HCT116 (cell line): ENCODE measurements around the gene PDE4B. TPM values are rescaled to one million over a fixed set of nuclear protein-coding genes. Genes with fewer than 3 reads are reported as not detected.

Experiments
- ATAC-seq: fragments of 200-7000 bp; cut with Tn5 transposase; 2 replicates; pipeline ENCODE4 v1.9.1; 2020; ENCODE audit warnings: mild to moderate bottlenecking, moderate library complexity
- BruUV-seq: library from RNA; stranded (reverse); fragments of 400-500 nt; replicated peaks from 2 replicates; lab custom pipeline; 2021; lab: Mats Ljungman, UMichigan
- CTCF ChIA-PET: fragments of 300-600 bp; sonication (Branson Sonifier 250); formaldehyde crosslinking; loops from one replicate; lab custom pipeline; 2021; ENCODE audit warnings: antibody characterized with exemption; lab: Charles Lee
- POLR2A ChIA-PET: fragments of 300-600, 350-600 bp; sonication (Branson Sonifier 250); formaldehyde crosslinking; loops from one replicate; lab custom pipeline; 2021; ENCODE audit warnings: antibody characterized with exemption; lab: Charles Lee
- RAD21 ChIA-PET, 2 experiments: fragments of 300-600 bp; sonication (Branson Sonifier 250); formaldehyde crosslinking; loops; one replicate each; lab custom pipeline; 2023; ENCODE audit warnings: low total read pairs in 2 of 2; ENCODE audit not compliant: uncharacterized antibody in 2 of 2, unreplicated experiment in 2 of 2, low non-redundant PET in 1 of 2; lab: Charles Lee
- DNase-seq: peaks from one replicate; pipeline ENCODE4 v3.0.0-alpha.2; 2010; ENCODE audit warnings: low read depth, low spot score
- H2AFZ ChIP-seq: fragments of 200-600 bp; shearing (Covaris generic), sonication (generic); 2 replicates; pipeline ENCODE4 v1.6.1; 2017; ENCODE audit warnings: low read depth, mixed run types, mixed read lengths, antibody characterized with exemption, low read length; ENCODE audit not compliant: poor library complexity, severe bottlenecking
- H3K27ac ChIP-seq: 2 replicates; pipeline ENCODE4 v1.5.1; 2012; ENCODE audit warnings: low read depth, low read length
- H3K27me3 ChIP-seq: fragments of 200-600 bp; sonication (generic); 2 replicates; pipeline ENCODE4 v1.6.1; 2016; ENCODE audit warnings: mixed run types, low read length, mixed read lengths; ENCODE audit not compliant: insufficient read depth
- H3K36me3 ChIP-seq, 2 experiments: fragments of 200-500 bp in 1 of 2; fragments of 200-600 bp in 1 of 2; sonication (Bioruptor generic) in 1 of 2; sonication (generic) in 1 of 2; 2 replicates each; pipeline versions ENCODE4 v1.5.1 to v1.6.1; 2014 to 2016; ENCODE audit warnings: low read length in 2 of 2, inconsistent platforms in 1 of 2, mixed read lengths in 1 of 2, mixed run types in 1 of 2; ENCODE audit not compliant: insufficient read depth in 2 of 2, control insufficient read depth in 1 of 2
- H3K4me1 ChIP-seq, 2 experiments: fragments of 200-600 bp in 1 of 2; sonication (generic) in 1 of 2; 2 replicates each; pipeline versions ENCODE4 v1.5.1 to v1.6.1; 2012 to 2017; ENCODE audit warnings: low read length in 2 of 2, inconsistent platforms in 1 of 2, mild to moderate bottlenecking in 1 of 2, mixed read lengths in 1 of 2, mixed run types in 1 of 2, moderate library complexity in 1 of 2; ENCODE audit not compliant: insufficient read depth in 2 of 2, control insufficient read depth in 1 of 2
- H3K4me2 ChIP-seq: fragments of 200-600 bp; sonication (generic); 2 replicates; pipeline ENCODE4 v1.6.1; 2017; ENCODE audit warnings: mixed run types, low read length, mixed read lengths
- H3K4me3 ChIP-seq, 2 experiments: fragments of 200-600 bp in 1 of 2; sonication (generic) in 1 of 2; replicated peaks in 1 of 2; 2 replicates each; pipeline ENCODE4 v1.5.1; 2011 to 2016; ENCODE audit warnings: low read length in 2 of 2, control low read depth in 1 of 2, low read depth in 1 of 2, mild to moderate bottlenecking in 1 of 2, mixed read lengths in 1 of 2, mixed run types in 1 of 2
- H3K79me2 ChIP-seq: fragments of 200-600 bp; sonication (generic); 2 replicates; pipeline ENCODE4 v1.6.1; 2017; ENCODE audit warnings: mild to moderate bottlenecking, mixed run types, low read length, moderate library complexity, mixed read lengths; ENCODE audit not compliant: insufficient read depth
- H3K9ac ChIP-seq: fragments of 200-600 bp; sonication (generic); 2 replicates; pipeline ENCODE4 v1.6.1; 2016; ENCODE audit warnings: low read length, mixed read lengths
- H3K9me2 ChIP-seq: fragments of 200-600 bp; sonication (generic), shearing (Covaris generic); 2 replicates; pipeline ENCODE4 v1.6.1; 2017; ENCODE audit warnings: mixed run types, mild to moderate bottlenecking, moderate library complexity; ENCODE audit not compliant: insufficient read depth
- H3K9me3 ChIP-seq, 2 experiments: fragments of 200-500 bp in 1 of 2; fragments of 200-600 bp in 1 of 2; sonication (Bioruptor generic) in 1 of 2; sonication (generic) in 1 of 2; 2 replicates each; pipeline ENCODE4 v1.6.1; 2014 to 2017; ENCODE audit warnings: low read length in 2 of 2, mixed read lengths in 2 of 2, inconsistent platforms in 1 of 2, low read depth in 1 of 2, mild to moderate bottlenecking in 1 of 2, mixed run types in 1 of 2, moderate library complexity in 1 of 2; ENCODE audit not compliant: control insufficient read depth in 1 of 2, insufficient read depth in 1 of 2
- H4K20me1 ChIP-seq: fragments of 200-600 bp; sonication (generic), shearing (Covaris generic); 2 replicates; pipeline ENCODE4 v1.6.1; 2017; ENCODE audit warnings: mixed run types, mild to moderate bottlenecking, moderate library complexity; ENCODE audit not compliant: insufficient read depth
- CBX3 ChIP-seq: IDR thresholded peaks from 2 replicates; pipeline ENCODE4 v1.6.1; 2012; ENCODE audit warnings: low read depth
- CEBPB ChIP-seq: IDR thresholded peaks from 2 replicates; pipeline ENCODE4 v1.6.1; 2012; ENCODE audit warnings: low read depth
- EGR1 ChIP-seq: IDR thresholded peaks from 2 replicates; pipeline ENCODE4 v1.6.1; 2012; ENCODE audit warnings: low read depth
- ELF1 ChIP-seq: IDR thresholded peaks from 2 replicates; pipeline ENCODE4 v1.6.1; 2012; ENCODE audit warnings: low read depth, borderline replicate concordance
- EZH2phosphoT487 ChIP-seq: fragments of 200-600 bp; IDR thresholded peaks from 2 replicates; pipeline ENCODE4 v1.6.1; 2018; ENCODE audit warnings: antibody characterized with exemption, borderline replicate concordance
- POLR2A ChIP-seq: IDR thresholded peaks from 2 replicates; pipeline ENCODE4 v1.7.0; 2011; ENCODE audit warnings: borderline replicate concordance; ENCODE audit not compliant: insufficient read depth, insufficient read length; ENCODE audit errors: extremely low read depth
- POLR2AphosphoS5 ChIP-seq: IDR thresholded peaks from 2 replicates; pipeline ENCODE4 v1.6.1; 2011; ENCODE audit warnings: mild to moderate bottlenecking, low read depth, low read length, moderate library complexity
- SIN3A ChIP-seq: IDR thresholded peaks from 2 replicates; pipeline ENCODE4 v1.6.1; 2012; ENCODE audit warnings: low read depth
- SP1 ChIP-seq: IDR thresholded peaks from 2 replicates; pipeline ENCODE4 v1.6.1; 2012; ENCODE audit warnings: low read depth
- SRF ChIP-seq: IDR thresholded peaks from 2 replicates; pipeline ENCODE4 v1.6.1; 2012; ENCODE audit warnings: low read depth
- ZFX ChIP-seq: fragments of 450-650 bp; IDR thresholded peaks from 2 replicates; pipeline ENCODE4 v1.6.1; 2017
- ZNF274 ChIP-seq: fragments of 200-500 bp; sonication (Bioruptor generic); IDR thresholded peaks from 2 replicates; pipeline ENCODE4 v1.6.1; 2014; ENCODE audit warnings: mild to moderate bottlenecking, low read depth, low read length, inconsistent platforms
- intact Hi-C: fragments of 100-400 bp; cut with micrococcal nuclease; formaldehyde crosslinking; loops from 2 replicates; pipeline ENCODE4 v1.10.0; 2022
- total RNA-seq: library from RNA; stranded (reverse); gene quantifications from one replicate; pipeline ENCODE4 v1.2.1, GENCODE V29; 2021; ENCODE audit not compliant: unreplicated experiment
- TF ChIP-seq, protein P1 (sequence below): IDR thresholded peaks from 2 replicates; pipeline ENCODE4 v1.6.1; 2012
- TF ChIP-seq, protein P2 (sequence below): IDR thresholded peaks from 2 replicates; pipeline ENCODE4 v1.6.1; 2012; ENCODE audit warnings: low read depth
- TF ChIP-seq, protein P3 (sequence below): IDR thresholded peaks from 2 replicates; pipeline ENCODE4 v1.6.1; 2012
- TF ChIP-seq, protein P4 (sequence below), 3 experiments: fragments of 200-600 bp in 1 of 3; sonication (generic) in 1 of 3; IDR thresholded peaks in 2 of 3; conservative IDR thresholded peaks in 1 of 3; 2 replicates each; pipeline ENCODE4 v1.5.1; 2012 to 2017; ENCODE audit warnings: low read depth in 2 of 3, low read length in 2 of 3, antibody characterized with exemption in 1 of 3, borderline replicate concordance in 1 of 3, control low read depth in 1 of 3, mild to moderate bottlenecking in 1 of 3, mixed read lengths in 1 of 3, mixed run types in 1 of 3, moderate library complexity in 1 of 3; ENCODE audit not compliant: insufficient read depth in 1 of 3

PDE4B gene
- total RNA-seq, 1 experiment from 2014 or later, result 76.9 TPM

DNA sequence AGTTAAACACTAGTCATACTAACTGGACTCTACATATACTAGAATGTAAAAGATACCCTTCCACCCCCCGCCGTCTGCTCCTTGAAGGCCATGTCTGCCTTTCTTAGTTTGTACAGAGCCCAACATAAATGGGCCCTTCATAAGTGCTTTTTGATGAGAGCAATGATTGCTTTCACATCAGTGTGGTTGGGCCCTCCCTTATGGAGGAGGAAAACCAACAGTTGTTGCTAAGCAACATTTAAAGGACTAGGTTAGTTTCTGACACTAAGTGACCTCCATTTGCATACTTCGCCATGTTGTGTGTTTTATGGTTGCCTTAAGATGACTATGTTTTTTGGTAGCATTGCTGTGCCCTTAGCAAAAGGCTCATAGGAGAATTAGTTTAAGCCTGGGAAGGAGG is 559.2 kb downstream of the PDE4B start:
- Histone ChIP-seq H3K4me2 (peak overlapping the region; percentile 61), H3K9me3 (no peaks in the 10 kb centered on the region), H3K79me2 (peaks cover 99% of the 10 kb centered on the region), H3K36me3 (peaks cover 7 to 20% of the 10 kb centered on the region in 2 experiments; a peak in 3 of 4 replicates), H3K4me1 (peaks cover 94 to 100% of the 10 kb centered on the region in 2 experiments), H3K27ac (peak overlapping the region; percentile 96), H3K9ac (peak overlapping the region; percentile 66), H2AFZ (no peak overlapping the region), H3K9me2 (no peaks in the 10 kb centered on the region), H3K4me3 (no peak overlapping the region), H3K27me3 (no peaks in the 10 kb centered on the region), H4K20me1 (no peaks in the 10 kb centered on the region)
- RAD21 ChIA-PET, result no interaction called here
- ATAC-seq, result no peak
- DNase-seq, result no peak
- intact Hi-C loops, result loop anchor here (5.0 kb wide), 1 partner anchor 85 kb away; no protein-coding TSS in a partner anchor
- no TSS peak for BruUV-seq
- CTCF ChIA-PET, result no interaction called here
- POLR2A ChIA-PET, result no interaction called here
- 0 out of 2 replicates have a peak, but pooled peaks have one; percentile 25 for TF ChIP-seq CBX3
- no peak for TF ChIP-seq EGR1

DNA sequence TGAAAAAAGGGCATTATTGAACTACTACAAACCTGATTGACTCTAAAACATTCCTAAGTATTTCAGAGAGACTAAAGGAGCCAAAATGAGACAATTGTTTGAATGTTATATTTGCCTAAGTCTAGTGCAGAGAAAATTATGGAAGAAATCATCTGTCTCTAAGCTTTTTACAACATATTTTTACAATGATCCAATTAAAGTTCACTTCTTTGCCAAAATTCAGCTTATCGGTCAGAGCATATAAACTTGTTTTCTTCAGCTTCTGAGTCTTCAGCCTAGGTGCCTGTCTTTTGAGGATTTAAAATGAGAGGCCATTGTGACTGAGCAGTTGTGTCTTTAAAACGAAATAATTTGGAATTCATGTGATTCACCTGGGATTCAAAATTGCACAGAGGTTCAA is 560.1 kb downstream of the PDE4B start:
- POLR2A ChIA-PET, result interaction anchor here (1.2 to 1.4 kb wide), 2 partner anchors 11 to 83 kb away, joined by 3 to 4 read pairs; no protein-coding TSS in a partner anchor
- Histone ChIP-seq H3K4me3 (no peak overlapping the region), H4K20me1 (no peaks in the 10 kb centered on the region), H3K36me3 (peaks cover 7 to 29% of the 10 kb centered on the region in 2 experiments; a peak in 3 of 4 replicates), H3K9me2 (no peaks in the 10 kb centered on the region), H3K27me3 (no peaks in the 10 kb centered on the region), H3K9ac (peak overlapping the region; percentile 66), H2AFZ (no peak overlapping the region), H3K79me2 (peaks cover 99% of the 10 kb centered on the region), H3K27ac (peak overlapping the region; percentile 96), H3K4me2 (peak overlapping the region; percentile 61), H3K4me1 (peaks cover 94 to 100% of the 10 kb centered on the region in 2 experiments), H3K9me3 (no peaks in the 10 kb centered on the region)
- intact Hi-C loops, result loop anchor here (5.0 kb wide), 1 partner anchor 85 kb away; no protein-coding TSS in a partner anchor
- no TSS peak for BruUV-seq
- RAD21 ChIA-PET, result no interaction called here
- CTCF ChIA-PET, result interaction anchor here (1.4 kb wide), 1 partner anchor 151 kb away, joined by 3 read pairs; no protein-coding TSS in a partner anchor
- ATAC-seq, result no peak
- TF ChIP-seq POLR2A (no peak), SRF (no peak), ZFX (no peak), SP1 (no peak), EZH2phosphoT487 (no peak), CBX3 (no peak), ZNF274 (no peak), SIN3A (no peak), CEBPB (no peak), POLR2AphosphoS5 (no peak), ELF1 (no peak)
- TF ChIP-seq, protein P1, sequence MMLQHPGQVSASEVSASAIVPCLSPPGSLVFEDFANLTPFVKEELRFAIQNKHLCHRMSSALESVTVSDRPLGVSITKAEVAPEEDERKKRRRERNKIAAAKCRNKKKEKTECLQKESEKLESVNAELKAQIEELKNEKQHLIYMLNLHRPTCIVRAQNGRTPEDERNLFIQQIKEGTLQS, result no peak
- TF ChIP-seq, protein P2, sequence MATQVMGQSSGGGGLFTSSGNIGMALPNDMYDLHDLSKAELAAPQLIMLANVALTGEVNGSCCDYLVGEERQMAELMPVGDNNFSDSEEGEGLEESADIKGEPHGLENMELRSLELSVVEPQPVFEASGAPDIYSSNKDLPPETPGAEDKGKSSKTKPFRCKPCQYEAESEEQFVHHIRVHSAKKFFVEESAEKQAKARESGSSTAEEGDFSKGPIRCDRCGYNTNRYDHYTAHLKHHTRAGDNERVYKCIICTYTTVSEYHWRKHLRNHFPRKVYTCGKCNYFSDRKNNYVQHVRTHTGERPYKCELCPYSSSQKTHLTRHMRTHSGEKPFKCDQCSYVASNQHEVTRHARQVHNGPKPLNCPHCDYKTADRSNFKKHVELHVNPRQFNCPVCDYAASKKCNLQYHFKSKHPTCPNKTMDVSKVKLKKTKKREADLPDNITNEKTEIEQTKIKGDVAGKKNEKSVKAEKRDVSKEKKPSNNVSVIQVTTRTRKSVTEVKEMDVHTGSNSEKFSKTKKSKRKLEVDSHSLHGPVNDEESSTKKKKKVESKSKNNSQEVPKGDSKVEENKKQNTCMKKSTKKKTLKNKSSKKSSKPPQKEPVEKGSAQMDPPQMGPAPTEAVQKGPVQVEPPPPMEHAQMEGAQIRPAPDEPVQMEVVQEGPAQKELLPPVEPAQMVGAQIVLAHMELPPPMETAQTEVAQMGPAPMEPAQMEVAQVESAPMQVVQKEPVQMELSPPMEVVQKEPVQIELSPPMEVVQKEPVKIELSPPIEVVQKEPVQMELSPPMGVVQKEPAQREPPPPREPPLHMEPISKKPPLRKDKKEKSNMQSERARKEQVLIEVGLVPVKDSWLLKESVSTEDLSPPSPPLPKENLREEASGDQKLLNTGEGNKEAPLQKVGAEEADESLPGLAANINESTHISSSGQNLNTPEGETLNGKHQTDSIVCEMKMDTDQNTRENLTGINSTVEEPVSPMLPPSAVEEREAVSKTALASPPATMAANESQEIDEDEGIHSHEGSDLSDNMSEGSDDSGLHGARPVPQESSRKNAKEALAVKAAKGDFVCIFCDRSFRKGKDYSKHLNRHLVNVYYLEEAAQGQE, result no peak
- TF ChIP-seq, protein P3, sequence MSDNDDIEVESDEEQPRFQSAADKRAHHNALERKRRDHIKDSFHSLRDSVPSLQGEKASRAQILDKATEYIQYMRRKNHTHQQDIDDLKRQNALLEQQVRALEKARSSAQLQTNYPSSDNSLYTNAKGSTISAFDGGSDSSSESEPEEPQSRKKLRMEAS, result no peak
- TF ChIP-seq, protein P4, sequence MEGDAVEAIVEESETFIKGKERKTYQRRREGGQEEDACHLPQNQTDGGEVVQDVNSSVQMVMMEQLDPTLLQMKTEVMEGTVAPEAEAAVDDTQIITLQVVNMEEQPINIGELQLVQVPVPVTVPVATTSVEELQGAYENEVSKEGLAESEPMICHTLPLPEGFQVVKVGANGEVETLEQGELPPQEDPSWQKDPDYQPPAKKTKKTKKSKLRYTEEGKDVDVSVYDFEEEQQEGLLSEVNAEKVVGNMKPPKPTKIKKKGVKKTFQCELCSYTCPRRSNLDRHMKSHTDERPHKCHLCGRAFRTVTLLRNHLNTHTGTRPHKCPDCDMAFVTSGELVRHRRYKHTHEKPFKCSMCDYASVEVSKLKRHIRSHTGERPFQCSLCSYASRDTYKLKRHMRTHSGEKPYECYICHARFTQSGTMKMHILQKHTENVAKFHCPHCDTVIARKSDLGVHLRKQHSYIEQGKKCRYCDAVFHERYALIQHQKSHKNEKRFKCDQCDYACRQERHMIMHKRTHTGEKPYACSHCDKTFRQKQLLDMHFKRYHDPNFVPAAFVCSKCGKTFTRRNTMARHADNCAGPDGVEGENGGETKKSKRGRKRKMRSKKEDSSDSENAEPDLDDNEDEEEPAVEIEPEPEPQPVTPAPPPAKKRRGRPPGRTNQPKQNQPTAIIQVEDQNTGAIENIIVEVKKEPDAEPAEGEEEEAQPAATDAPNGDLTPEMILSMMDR (IDR thresholded peaks at IDR 0.05 in 2 of 3, conservative IDR thresholded peaks at IDR 0.05 in 1 of 3; ENCODE audit: borderline replicate concordance in 1 of 3, insufficient read depth in 1 of 3, low read depth in 2 of 3, low read length in 2 of 3), result no peak
- no peak for DNase-seq
